ENCODE results near the gene DAPK2. TPM values are rescaled to one million over a fixed set of nuclear protein-coding genes. Genes with fewer than 3 reads are reported as not detected.
A peak's percentile ranks its signal among the peaks of the same experiment; 100 is the strongest.

Gene DAPK2
- total and polyA plus RNA-seq, 2 of the 13 experiments (the other 11 are each of a cell fraction or from before 2014, with no cell fraction given): 0.33 to 0.63 TPM

GRCh38 chr15:64019764-64020163 is 26.5 kb downstream of the DAPK2 start (continued):
- TF ChIP-seq ZNF225 (CRISPR knock-in tag; IDR thresholded peaks at IDR 0.05): no peak
- no peak for TF ChIP-seq ZMYM3 (CRISPR knock-in tag; IDR thresholded peaks at IDR 0.05)
- no peak for TF ChIP-seq ASH2L (IDR thresholded peaks at IDR 0.05; ENCODE audit: insufficient read length, low read depth, low read length)
- no peak for TF ChIP-seq ZNF451 (CRISPR knock-in tag; IDR thresholded peaks at IDR 0.05)
- peak; percentile 84; the same call in 1 of the 2 replicates for TF ChIP-seq ATM (IDR thresholded peaks at IDR 0.05; ENCODE audit: borderline replicate concordance)
- TF ChIP-seq, protein P1, sequence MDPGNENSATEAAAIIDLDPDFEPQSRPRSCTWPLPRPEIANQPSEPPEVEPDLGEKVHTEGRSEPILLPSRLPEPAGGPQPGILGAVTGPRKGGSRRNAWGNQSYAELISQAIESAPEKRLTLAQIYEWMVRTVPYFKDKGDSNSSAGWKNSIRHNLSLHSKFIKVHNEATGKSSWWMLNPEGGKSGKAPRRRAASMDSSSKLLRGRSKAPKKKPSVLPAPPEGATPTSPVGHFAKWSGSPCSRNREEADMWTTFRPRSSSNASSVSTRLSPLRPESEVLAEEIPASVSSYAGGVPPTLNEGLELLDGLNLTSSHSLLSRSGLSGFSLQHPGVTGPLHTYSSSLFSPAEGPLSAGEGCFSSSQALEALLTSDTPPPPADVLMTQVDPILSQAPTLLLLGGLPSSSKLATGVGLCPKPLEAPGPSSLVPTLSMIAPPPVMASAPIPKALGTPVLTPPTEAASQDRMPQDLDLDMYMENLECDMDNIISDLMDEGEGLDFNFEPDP (CRISPR knock-in tag; conservative IDR thresholded peaks at IDR 0.05): no peak
- TF ChIP-seq, protein P2, sequence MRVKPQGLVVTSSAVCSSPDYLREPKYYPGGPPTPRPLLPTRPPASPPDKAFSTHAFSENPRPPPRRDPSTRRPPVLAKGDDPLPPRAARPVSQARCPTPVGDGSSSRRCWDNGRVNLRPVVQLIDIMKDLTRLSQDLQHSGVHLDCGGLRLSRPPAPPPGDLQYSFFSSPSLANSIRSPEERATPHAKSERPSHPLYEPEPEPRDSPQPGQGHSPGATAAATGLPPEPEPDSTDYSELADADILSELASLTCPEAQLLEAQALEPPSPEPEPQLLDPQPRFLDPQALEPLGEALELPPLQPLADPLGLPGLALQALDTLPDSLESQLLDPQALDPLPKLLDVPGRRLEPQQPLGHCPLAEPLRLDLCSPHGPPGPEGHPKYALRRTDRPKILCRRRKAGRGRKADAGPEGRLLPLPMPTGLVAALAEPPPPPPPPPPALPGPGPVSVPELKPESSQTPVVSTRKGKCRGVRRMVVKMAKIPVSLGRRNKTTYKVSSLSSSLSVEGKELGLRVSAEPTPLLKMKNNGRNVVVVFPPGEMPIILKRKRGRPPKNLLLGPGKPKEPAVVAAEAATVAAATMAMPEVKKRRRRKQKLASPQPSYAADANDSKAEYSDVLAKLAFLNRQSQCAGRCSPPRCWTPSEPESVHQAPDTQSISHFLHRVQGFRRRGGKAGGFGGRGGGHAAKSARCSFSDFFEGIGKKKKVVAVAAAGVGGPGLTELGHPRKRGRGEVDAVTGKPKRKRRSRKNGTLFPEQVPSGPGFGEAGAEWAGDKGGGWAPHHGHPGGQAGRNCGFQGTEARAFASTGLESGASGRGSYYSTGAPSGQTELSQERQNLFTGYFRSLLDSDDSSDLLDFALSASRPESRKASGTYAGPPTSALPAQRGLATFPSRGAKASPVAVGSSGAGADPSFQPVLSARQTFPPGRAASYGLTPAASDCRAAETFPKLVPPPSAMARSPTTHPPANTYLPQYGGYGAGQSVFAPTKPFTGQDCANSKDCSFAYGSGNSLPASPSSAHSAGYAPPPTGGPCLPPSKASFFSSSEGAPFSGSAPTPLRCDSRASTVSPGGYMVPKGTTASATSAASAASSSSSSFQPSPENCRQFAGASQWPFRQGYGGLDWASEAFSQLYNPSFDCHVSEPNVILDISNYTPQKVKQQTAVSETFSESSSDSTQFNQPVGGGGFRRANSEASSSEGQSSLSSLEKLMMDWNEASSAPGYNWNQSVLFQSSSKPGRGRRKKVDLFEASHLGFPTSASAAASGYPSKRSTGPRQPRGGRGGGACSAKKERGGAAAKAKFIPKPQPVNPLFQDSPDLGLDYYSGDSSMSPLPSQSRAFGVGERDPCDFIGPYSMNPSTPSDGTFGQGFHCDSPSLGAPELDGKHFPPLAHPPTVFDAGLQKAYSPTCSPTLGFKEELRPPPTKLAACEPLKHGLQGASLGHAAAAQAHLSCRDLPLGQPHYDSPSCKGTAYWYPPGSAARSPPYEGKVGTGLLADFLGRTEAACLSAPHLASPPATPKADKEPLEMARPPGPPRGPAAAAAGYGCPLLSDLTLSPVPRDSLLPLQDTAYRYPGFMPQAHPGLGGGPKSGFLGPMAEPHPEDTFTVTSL (CRISPR knock-in tag; IDR thresholded peaks at IDR 0.05; ENCODE audit: borderline replicate concordance): 0 out of 2 replicates have a peak, but pooled peaks have one; percentile 24
- peak; percentile 97 for TF ChIP-seq MEF2D (CRISPR knock-in tag; IDR thresholded peaks at IDR 0.05)
- TF ChIP-seq ZNF816 (CRISPR knock-in tag; IDR thresholded peaks at IDR 0.05; ENCODE audit: borderline replicate concordance): no peak
- no peak for TF ChIP-seq HNRNPLL (IDR thresholded peaks at IDR 0.05; ENCODE audit: low read depth, low read length, poor library complexity, severe bottlenecking)
- no peak for TF ChIP-seq POLR2AphosphoS2 (IDR thresholded peaks at IDR 0.05; ENCODE audit: low read depth, low read length)
- TF ChIP-seq ZNF121 (CRISPR knock-in tag; IDR thresholded peaks at IDR 0.05): no peak
- no peak for TF ChIP-seq ZMAT3 (CRISPR knock-in tag; conservative IDR thresholded peaks at IDR 0.05)
- no peak for TF ChIP-seq WIZ (CRISPR knock-in tag; IDR thresholded peaks at IDR 0.05)
- no peak for TF ChIP-seq SPEN (CRISPR knock-in tag; IDR thresholded peaks at IDR 0.05; ENCODE audit: low read depth)
- TF ChIP-seq AGO2 (optimal IDR thresholded peaks at IDR 0.05; ENCODE audit: low read depth, low read length): no peak
- no peak for TF ChIP-seq ZNF644 (CRISPR knock-in tag; IDR thresholded peaks at IDR 0.05; ENCODE audit: low read depth)
- no peak for TF ChIP-seq ZNF550 (CRISPR knock-in tag; IDR thresholded peaks at IDR 0.05; ENCODE audit: borderline replicate concordance)
- no peak for TF ChIP-seq ZSCAN21 (CRISPR knock-in tag; IDR thresholded peaks at IDR 0.05; ENCODE audit: borderline replicate concordance)
- no peak for TF ChIP-seq KDM5A (IDR thresholded peaks at IDR 0.05; ENCODE audit: borderline replicate concordance, low read length)
- TF ChIP-seq, protein P3, sequence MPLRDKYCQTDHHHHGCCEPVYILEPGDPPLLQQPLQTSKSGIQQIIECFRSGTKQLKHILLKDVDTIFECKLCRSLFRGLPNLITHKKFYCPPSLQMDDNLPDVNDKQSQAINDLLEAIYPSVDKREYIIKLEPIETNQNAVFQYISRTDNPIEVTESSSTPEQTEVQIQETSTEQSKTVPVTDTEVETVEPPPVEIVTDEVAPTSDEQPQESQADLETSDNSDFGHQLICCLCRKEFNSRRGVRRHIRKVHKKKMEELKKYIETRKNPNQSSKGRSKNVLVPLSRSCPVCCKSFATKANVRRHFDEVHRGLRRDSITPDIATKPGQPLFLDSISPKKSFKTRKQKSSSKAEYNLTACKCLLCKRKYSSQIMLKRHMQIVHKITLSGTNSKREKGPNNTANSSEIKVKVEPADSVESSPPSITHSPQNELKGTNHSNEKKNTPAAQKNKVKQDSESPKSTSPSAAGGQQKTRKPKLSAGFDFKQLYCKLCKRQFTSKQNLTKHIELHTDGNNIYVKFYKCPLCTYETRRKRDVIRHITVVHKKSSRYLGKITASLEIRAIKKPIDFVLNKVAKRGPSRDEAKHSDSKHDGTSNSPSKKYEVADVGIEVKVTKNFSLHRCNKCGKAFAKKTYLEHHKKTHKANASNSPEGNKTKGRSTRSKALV (CRISPR knock-in tag; IDR thresholded peaks at IDR 0.05): no peak
- TF ChIP-seq BORCS8-MEF2B (CRISPR knock-in tag; IDR thresholded peaks at IDR 0.05): no peak
- TF ChIP-seq ZNF441 (CRISPR knock-in tag; IDR thresholded peaks at IDR 0.05; ENCODE audit: borderline replicate concordance): no peak

All from HepG2 (cell line).